LNCaP clone FGC (cell line): ENCODE results near the gene STK10.
"Not testable (repeated sequence)": the region's sequence is repeated elsewhere in the genome, so short reads cannot be mapped to it uniquely, and the experiment has no call there.

ENCODE experiments used
- DNase-seq: peaks from one replicate; pipeline ENCODE4 v3.0.0-alpha.2; 2011; ENCODE audit warnings: low read depth
- H3K4me3 ChIP-seq: 2 replicates; pipeline ENCODE4 v1.5.1; 2011; ENCODE audit warnings: mild to moderate bottlenecking, low read depth, low read length, control low read depth
- CTCF ChIP-seq: IDR thresholded peaks from 2 replicates; pipeline ENCODE4 v1.5.1; 2012; ENCODE audit warnings: mild to moderate bottlenecking; ENCODE audit not compliant: control insufficient read depth, insufficient read depth; ENCODE audit errors: extremely low read depth

Gene STK10

DNA sequence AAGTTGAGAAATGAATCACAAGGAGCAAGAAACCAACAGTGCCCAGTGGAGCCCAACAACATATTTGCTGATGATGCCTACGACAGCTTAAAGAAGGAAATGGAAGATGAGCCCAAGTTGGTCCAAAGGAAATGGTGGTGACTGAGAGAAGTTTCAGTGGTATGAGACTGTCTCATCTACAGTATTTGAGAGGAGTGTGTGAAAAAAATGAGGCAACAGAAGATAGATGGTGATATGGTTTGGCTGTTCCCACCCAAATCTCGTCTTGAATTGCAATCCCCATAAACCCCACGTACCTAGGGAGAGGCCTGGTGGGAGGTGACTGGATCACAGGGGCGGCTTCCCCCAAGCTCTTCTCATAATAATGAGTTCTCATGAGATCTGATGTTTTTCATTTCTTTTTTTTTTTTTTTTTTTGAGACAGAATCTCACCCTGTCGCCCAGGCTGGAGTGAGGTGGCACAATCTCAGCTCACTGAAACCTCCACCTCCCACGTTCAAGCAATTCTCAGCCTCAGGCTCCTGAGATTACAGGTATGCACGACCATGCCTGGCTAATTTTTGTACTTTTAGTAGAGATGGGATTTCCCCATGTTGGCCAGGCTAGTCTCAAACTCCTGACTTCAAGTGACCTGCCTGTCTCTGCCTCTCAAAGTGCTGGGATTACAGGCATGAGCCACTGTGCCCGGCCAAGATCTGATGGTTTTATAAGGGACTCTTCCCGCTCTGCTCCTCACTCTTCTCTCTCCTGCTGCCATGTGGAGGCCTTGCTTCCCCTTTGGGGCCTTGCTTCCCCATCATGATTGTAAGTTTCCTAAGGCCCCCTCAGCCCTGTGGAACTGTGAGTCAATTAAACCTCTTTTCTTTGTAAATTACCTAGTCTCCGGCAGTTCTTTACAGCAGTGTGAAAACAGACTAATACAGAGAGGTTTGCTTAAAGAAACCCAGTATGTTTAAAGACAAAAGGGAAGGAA lies 36.2 kb upstream of the STK10 start:
- no peak overlapping the region for H3K4me3 ChIP-seq
- no peak for DNase-seq
- no peak for TF ChIP-seq CTCF

DNA sequence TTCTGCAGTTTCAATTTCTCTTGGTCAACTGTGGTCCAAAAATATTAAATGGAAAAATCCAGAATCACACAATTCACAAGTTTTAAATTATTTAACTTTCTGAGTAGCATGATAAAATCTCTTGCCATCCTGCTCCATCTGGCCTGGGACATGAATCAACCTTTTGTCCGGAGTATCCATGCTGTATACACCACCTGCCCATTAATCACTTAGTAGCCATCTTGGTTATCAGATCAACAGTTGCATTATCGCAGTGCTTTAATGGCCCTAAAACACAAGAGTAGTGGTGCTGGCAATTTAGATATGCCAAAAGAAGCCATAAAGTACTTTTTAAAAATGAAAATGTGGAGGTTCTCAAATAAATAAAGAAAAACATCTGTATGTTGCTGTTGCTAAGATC lies 31.3 kb upstream of the STK10 start:
- no peak overlapping the region for H3K4me3 ChIP-seq
- DNase-seq: no peak
- no peak for TF ChIP-seq CTCF

DNA sequence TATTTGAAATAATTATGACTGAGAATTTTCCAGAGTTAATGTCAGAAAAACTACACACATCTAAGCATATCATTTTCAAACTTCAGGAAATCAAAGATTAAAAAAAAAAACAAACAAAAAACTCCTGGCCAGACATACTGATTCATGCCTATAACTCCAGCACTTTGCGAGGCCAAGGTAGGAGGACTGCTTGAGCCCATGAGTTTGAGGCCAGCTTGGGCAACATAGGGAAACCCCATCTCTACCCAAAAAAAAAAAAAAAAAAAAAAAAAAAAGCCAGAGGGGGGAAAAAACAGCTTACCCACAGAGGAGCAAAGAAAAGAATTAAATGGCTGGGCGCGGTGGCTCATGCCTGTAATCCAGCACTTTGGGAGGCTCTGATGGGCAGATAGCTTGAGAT lies 28.3 kb upstream of the STK10 start:
- no peak overlapping the region for H3K4me3 ChIP-seq

DNA sequence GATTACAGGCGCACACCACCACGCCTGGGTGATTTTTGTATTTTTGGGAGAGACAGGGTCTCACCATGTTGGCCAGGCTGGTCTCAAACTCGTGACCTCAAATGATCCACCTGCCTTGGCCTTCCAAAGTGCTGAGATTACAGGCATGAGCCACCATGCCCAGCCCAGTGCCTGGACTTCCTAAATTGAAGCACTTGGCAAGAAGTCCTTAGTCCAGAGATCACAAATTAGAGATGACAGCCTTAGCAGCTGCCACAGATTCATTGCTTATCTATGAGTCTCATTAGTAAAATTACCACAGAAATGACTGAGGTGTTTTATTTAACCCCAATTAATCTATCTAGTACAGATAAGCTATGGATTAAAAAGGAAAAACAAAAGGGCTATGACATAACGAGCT lies 25.1 kb upstream of the STK10 start:
- no peak overlapping the region for H3K4me3 ChIP-seq
- TF ChIP-seq CTCF: no peak
- DNase-seq: no peak

More for the DNA sequence above, 28.3 kb upstream of the STK10 start:
- DNase-seq: no peak
- no peak for TF ChIP-seq CTCF

DNA sequence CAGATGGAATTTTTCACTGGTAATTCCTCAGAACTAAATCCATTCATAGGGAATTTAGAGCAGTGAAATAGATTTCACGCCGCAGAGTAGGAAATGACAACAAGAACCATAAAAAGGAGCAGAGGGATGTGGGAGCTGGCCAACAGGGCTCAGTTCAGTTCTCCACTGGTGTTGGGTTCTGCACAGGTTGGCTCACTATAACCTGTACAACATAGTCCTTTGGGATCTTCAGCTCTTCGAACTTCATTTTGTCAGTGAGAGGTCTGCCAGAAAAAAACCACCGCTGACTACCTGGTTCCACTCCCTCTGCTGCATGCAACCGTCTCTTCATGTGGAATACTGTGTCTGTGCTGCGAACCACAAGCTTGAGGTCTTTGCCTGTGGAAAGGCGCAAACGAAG lies 23.7 kb upstream of the STK10 start:
- DNase-seq: no peak
- H3K4me3 ChIP-seq: no peak overlapping the region
- no peak for TF ChIP-seq CTCF

DNA sequence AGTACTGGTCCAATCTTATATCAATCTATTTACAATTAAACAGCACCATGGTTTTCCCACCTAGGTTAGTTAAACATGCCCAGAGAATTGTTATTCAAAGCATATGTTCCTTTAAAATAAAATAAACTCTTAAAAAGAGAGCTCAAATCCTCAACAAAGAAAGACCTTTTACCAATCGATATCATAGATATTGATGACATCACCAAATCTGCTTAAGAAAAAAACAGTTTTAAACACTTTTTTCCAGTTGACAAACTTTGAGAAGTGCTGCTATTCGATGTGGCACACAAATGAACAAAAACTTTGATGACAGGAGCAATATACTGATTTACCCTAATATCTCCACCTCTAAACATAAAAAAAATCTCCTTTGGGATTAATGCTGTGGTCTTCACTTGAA lies 21.7 kb upstream of the STK10 start:
- no peak for TF ChIP-seq CTCF
- no peak for DNase-seq
- H3K4me3 ChIP-seq: no peak overlapping the region

DNA sequence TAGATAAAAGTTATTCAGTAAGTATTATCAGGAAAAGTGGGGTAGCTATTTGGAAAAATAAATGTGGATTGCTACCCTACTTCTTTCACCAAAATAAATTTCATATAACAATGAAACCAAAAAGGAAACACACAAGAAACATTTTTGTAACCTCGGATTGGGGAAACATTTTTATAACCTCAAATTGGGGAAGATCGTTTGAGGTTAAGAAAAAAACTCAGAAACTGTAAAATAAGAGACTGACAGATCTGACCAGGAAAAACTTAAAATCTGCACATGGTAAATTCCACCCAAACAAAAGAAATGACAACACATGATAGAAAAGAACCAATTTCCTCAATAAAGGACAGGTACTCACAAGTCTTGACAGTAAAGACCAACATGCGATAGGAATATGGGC lies 19.5 kb upstream of the STK10 start:
- TF ChIP-seq CTCF: no peak
- no peak for DNase-seq
- no peak overlapping the region for H3K4me3 ChIP-seq

GRCh38 chr5:172205984-172206383 lies 18.0 kb upstream of the STK10 start:
- not testable (repeated sequence) for H3K4me3 ChIP-seq

More at GRCh38 chr5:172205984-172206383, 18.0 kb upstream of the STK10 start:
- not testable (repeated sequence) for DNase-seq
